B cell (primary cell): ENCODE measurements around the gene EPHB1.

Experiments used
- CTCF ChIP-seq: fragments of 200-600 bp; IDR thresholded peaks from one replicate; pipeline ENCODE4 v1.8.0; 2022; ENCODE audit warnings: antibody characterized with exemption, mild to moderate bottlenecking
- EZH2 ChIP-seq: IDR thresholded peaks from 2 replicates; pipeline ENCODE4 v1.6.1; 2012; ENCODE audit warnings: borderline replicate concordance, low read depth, mild to moderate bottlenecking, moderate library complexity, low read length; ENCODE audit not compliant: insufficient read depth, poor library complexity, severe bottlenecking

DNA sequence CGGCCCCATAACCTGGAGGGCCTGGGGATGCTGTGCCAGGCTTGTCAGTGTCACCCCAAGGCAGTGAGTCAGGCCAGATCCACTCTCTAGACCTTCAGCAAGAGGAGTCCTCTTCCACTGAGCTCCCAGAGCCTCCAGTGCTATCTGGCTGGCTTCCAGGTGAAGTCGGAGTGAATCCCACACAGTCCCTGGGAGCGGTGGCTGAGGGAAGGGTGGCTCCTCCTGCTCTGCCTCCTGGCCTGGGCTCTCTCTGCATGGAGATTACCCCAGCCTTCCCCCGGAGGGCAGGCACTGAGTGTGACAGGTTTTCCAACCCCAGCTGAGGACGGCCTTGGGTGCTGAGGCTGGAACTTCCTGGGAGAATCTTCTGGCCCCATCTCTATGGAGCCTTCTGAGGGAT lies 82.7 kb downstream of the EPHB1 start:
- TF ChIP-seq EZH2 (no peak), CTCF (no peak)
